IMR-90 (cell line): ENCODE results near the gene CACUL1. TPM values are rescaled to one million over a fixed set of nuclear protein-coding genes. Genes with fewer than 3 reads are reported as not detected.

ENCODE experiments used
- ATAC-seq: fragments of 200-7000 bp; cut with Tn5 transposase; 2 replicates; pipeline ENCODE4 v1.9.1; 2020; ENCODE audit warnings: low read depth, mild to moderate bottlenecking, moderate library complexity
- BruUV-seq: library from RNA; stranded (reverse); fragments of 400-500 nt; replicated peaks from 2 replicates; lab custom pipeline; 2021; lab: Mats Ljungman, UMichigan
- CTCF ChIA-PET: fragments of 300-600 bp; formaldehyde crosslinking; extraction: SDS; loops from one replicate; lab custom pipeline; 2021; ENCODE audit warnings: antibody characterized with exemption; lab: Yijun Ruan, JAX
- POLR2A ChIA-PET: fragments of 300-600 bp; sonication (Branson Sonifier 250); formaldehyde crosslinking; loops from one replicate; lab custom pipeline; 2022; ENCODE audit warnings: antibody characterized with exemption; ENCODE audit not compliant: unreplicated experiment; lab: Charles Lee
- DNase-seq: peaks from one replicate; pipeline ENCODE4 v3.0.0; 2013
- H2AFZ ChIP-seq: replicated peaks from 2 replicates; pipeline ENCODE3; 2013; ENCODE audit warnings: low read length, mild to moderate bottlenecking; ENCODE audit not compliant: poor library complexity
- H2AK5ac ChIP-seq: 2 replicates; pipeline ENCODE4 v1.6.1; 2013; ENCODE audit warnings: low read depth, low read length, inconsistent platforms
- H2AK9ac ChIP-seq: replicated peaks from 2 replicates; pipeline ENCODE3; 2013; ENCODE audit warnings: mild to moderate bottlenecking, low read depth, low read length, moderate library complexity; ENCODE audit not compliant: poor library complexity
- H2BK120ac ChIP-seq: 2 replicates; pipeline ENCODE4 v1.6.1; 2013; ENCODE audit warnings: low read depth, low read length, inconsistent platforms
- H2BK15ac ChIP-seq: 3 replicates; pipeline ENCODE4 v1.6.1; 2013; ENCODE audit warnings: low read depth, low read length, inconsistent platforms
- H2BK20ac ChIP-seq: 2 replicates; pipeline ENCODE4 v1.6.1; 2013; ENCODE audit warnings: low read depth, mild to moderate bottlenecking, inconsistent platforms, low read length, moderate library complexity
- H2BK5ac ChIP-seq: 2 replicates; pipeline ENCODE4 v1.6.1; 2013; ENCODE audit warnings: mild to moderate bottlenecking, low read depth, low read length, inconsistent platforms; ENCODE audit not compliant: poor library complexity, severe bottlenecking
- H3K14ac ChIP-seq: replicated peaks from 2 replicates; pipeline ENCODE4 v1.6.1; 2013; ENCODE audit warnings: low read depth, low read length, inconsistent platforms
- H3K18ac ChIP-seq: 2 replicates; pipeline ENCODE4 v1.6.1; 2013; ENCODE audit warnings: low read depth, low read length, control low read depth
- H3K23ac ChIP-seq: 2 replicates; pipeline ENCODE4 v1.6.1; 2013; ENCODE audit warnings: low read depth, low read length, inconsistent platforms
- H3K27ac ChIP-seq: 2 replicates; pipeline ENCODE4 v1.5.1; 2013; ENCODE audit warnings: mild to moderate bottlenecking, control low read depth, low read length; ENCODE audit not compliant: insufficient read depth
- H3K27me3 ChIP-seq: 2 replicates; pipeline ENCODE4 v1.6.1; 2013; ENCODE audit warnings: low read length; ENCODE audit not compliant: control insufficient read depth, insufficient read depth
- H3K36me3 ChIP-seq: 2 replicates; pipeline ENCODE4 v1.6.1; 2013; ENCODE audit warnings: low read length, mixed read lengths; ENCODE audit not compliant: control insufficient read depth, insufficient read depth
- H3K4ac ChIP-seq: 2 replicates; pipeline ENCODE4 v1.6.1; 2013; ENCODE audit warnings: low read depth, low read length, inconsistent platforms
- H3K4me1 ChIP-seq: 2 replicates; pipeline ENCODE4 v1.6.1; 2013; ENCODE audit warnings: low read length, mixed read lengths; ENCODE audit not compliant: control insufficient read depth, insufficient read depth
- H3K4me2 ChIP-seq: 2 replicates; pipeline ENCODE4 v1.6.1; 2013; ENCODE audit warnings: low read depth, mild to moderate bottlenecking, control low read depth, low read length, moderate library complexity
- H3K4me3 ChIP-seq: 2 replicates; pipeline ENCODE4 v1.5.1; 2013; ENCODE audit warnings: low read depth, mild to moderate bottlenecking, control low read depth, low read length, moderate library complexity; ENCODE audit not compliant: insufficient read depth
- H3K56ac ChIP-seq: 2 replicates; pipeline ENCODE4 v1.6.1; 2013; ENCODE audit warnings: low read length, inconsistent platforms; ENCODE audit not compliant: insufficient read depth; ENCODE audit errors: extremely low read depth
- H3K79me1 ChIP-seq, 2 experiments: 2 replicates each; pipeline ENCODE4 v1.6.1; 2013; ENCODE audit warnings: low read length in 2 of 2, inconsistent platforms in 1 of 2, low read depth in 1 of 2
- H3K9ac ChIP-seq: 2 replicates; pipeline ENCODE4 v1.6.1; 2013; ENCODE audit warnings: low read depth, low read length, control low read depth
- H3K9me1 ChIP-seq: 2 replicates; pipeline ENCODE4 v1.6.1; 2013; ENCODE audit warnings: low read length, inconsistent platforms; ENCODE audit not compliant: insufficient read depth
- H3K9me3 ChIP-seq: 2 replicates; pipeline ENCODE4 v1.6.1; 2013; ENCODE audit warnings: low read length; ENCODE audit not compliant: control insufficient read depth, insufficient read depth
- H4K20me1 ChIP-seq: 2 replicates; pipeline ENCODE4 v1.6.1; 2013; ENCODE audit warnings: low read length, inconsistent platforms; ENCODE audit not compliant: insufficient read depth
- H4K5ac ChIP-seq: 2 replicates; pipeline ENCODE4 v1.6.1; 2013; ENCODE audit warnings: mild to moderate bottlenecking, low read depth, low read length, control low read depth
- H4K8ac ChIP-seq, 2 experiments: 2 replicates each; pipeline ENCODE4 v1.6.1; 2013; ENCODE audit warnings: low read depth in 2 of 2, low read length in 2 of 2, control low read depth in 1 of 2, inconsistent platforms in 1 of 2
- H4K91ac ChIP-seq: 2 replicates; pipeline ENCODE4 v1.6.1; 2013; ENCODE audit warnings: low read depth, low read length, inconsistent platforms; ENCODE audit not compliant: insufficient read depth
- CEBPB ChIP-seq: IDR thresholded peaks from 2 replicates; pipeline ENCODE4 v1.6.1; 2012; ENCODE audit warnings: low read depth, low read length, improper control_type of control experiment
- SMC3 ChIP-seq: fragments of 150-350 bp; IDR thresholded peaks from 2 replicates; pipeline ENCODE4 v1.6.1; 2016; ENCODE audit warnings: low read depth, mild to moderate bottlenecking, antibody characterized with exemption, low read length, moderate library complexity
- WGBS, 2 experiments: methylation state at CpG; one replicate each; pipeline versions ENCODE4 v1.1.5 to v1.1.7; 2013; ENCODE audit warnings: missing lambda C conversion rate in 2 of 2; ENCODE audit not compliant: insufficient read length in 1 of 2; ENCODE audit errors: extremely low coverage in 2 of 2; 5-methylcytosine and 5-hydroxymethylcytosine counted together
- dilution Hi-C: fragments of 300-500 bp; cut with HindIII; formaldehyde crosslinking; loops from one replicate; pipeline ENCODE4 v1.14.3; 2018; ENCODE audit warnings: low sequenced_read_pairs; ENCODE audit not compliant: unreplicated experiment
- in situ Hi-C: fragments of 300-500 bp; cut with MboI; formaldehyde crosslinking; loops from 3 replicates; pipeline ENCODE4 v1.14.3; 2019; ENCODE audit warnings: low sequenced_read_pairs, inconsistent platforms, mixed read lengths
- intact Hi-C: fragments of 100-400 bp; cut with micrococcal nuclease; formaldehyde crosslinking; loops from 2 replicates; pipeline ENCODE4 v1.10.0; 2022
- polyA plus RNA-seq, 3 experiments: library from polyadenylated mRNA; depleted of rRNA; stranded (reverse); fragments of >200 nt; gene quantifications; 2 replicates each; pipeline ENCODE4 v1.2.3, GENCODE V29; 2012; ENCODE audit warnings: low replicate concordance in 1 of 3
- total RNA-seq: library from RNA; depleted of rRNA; stranded (reverse); fragments of >200 nt; gene quantifications from 2 replicates; pipeline ENCODE4 v1.2.3, GENCODE V29; 2012

Gene CACUL1
- total and polyA plus RNA-seq, 2 of the 4 experiments (the other 2 are of a cell fraction): 5.3 to 23.5 TPM

DNA sequence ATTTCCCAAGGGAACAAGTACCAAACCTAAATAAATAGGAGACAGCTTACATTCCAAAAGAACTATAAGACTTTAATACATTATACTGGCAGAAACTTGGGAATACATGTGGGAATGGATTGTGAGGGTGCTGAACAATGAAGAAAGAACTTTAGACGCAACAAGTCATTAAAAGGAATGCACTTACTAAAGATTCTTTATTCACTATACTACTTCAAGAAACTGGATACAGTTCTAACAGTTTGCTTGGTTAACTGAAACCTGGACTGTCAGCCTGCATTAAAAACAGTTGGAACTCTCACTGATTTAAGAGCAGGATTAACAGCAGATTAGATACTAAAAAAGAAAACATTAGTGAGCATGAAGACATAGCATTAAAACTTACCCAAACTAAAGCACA, 12.0 kb downstream of the CACUL1 start:
- no peaks in the 10 kb centered on the region for H3K9me3 ChIP-seq
- TF ChIP-seq CEBPB: 0 out of 2 replicates have a peak, but pooled peaks have one; percentile 13
- no peak for TF ChIP-seq SMC3
- no TSS peak for BruUV-seq
- no peak overlapping the region for H3K56ac ChIP-seq
- ChIA-PET CTCF (interaction anchor here (0.6 kb wide), 1 partner anchor 43 kb away, joined by 3 read pairs; no protein-coding TSS in a partner anchor), POLR2A (no interaction called here)
- H2AK9ac ChIP-seq: no peak overlapping the region
- no peak overlapping the region for H3K27ac ChIP-seq
- no peaks in the 10 kb centered on the region for H3K27me3 ChIP-seq
- no peak overlapping the region for H4K91ac ChIP-seq
- in situ Hi-C loops (loop anchor here (25.0 kb wide), 1 partner anchor 445 kb away; the partner anchor contains the start of gene PRDX3), dilution Hi-C loops (no loop called here), intact Hi-C loops (loop anchor here (10.0 kb wide), 1 partner anchor 698 kb away; the partner anchor contains the start of gene RAB11FIP2)
- H2AFZ ChIP-seq: no peak overlapping the region
- H4K8ac ChIP-seq: no peak overlapping the region
- WGBS, 2 experiments: no CpG with 5 or more reads among the region's 1 CpG
- no peak overlapping the region for H3K23ac ChIP-seq
- no peak overlapping the region for H2BK120ac ChIP-seq
- H3K4ac ChIP-seq: no peak overlapping the region
- peak overlapping the region; percentile 36; the same call in 1 of the 2 replicates for H3K4me2 ChIP-seq
- no peak overlapping the region for H2BK15ac ChIP-seq
- H3K36me3 ChIP-seq: no peaks in the 10 kb centered on the region
- peaks cover 5 to 53% of the 10 kb centered on the region in 2 experiments for H3K79me1 ChIP-seq
- no peak overlapping the region for H3K18ac ChIP-seq
- DNase-seq: peak; percentile 86
- no peak overlapping the region for H2BK20ac ChIP-seq
- no peak overlapping the region; the same call in 1 of the 2 replicates for H3K9ac ChIP-seq
- no peak overlapping the region for H3K4me3 ChIP-seq
- no peak overlapping the region for H2BK5ac ChIP-seq
- H3K14ac ChIP-seq: no peak overlapping the region
- peaks cover 2% of the 10 kb centered on the region; the same call in 1 of the 2 replicates for H3K9me1 ChIP-seq
- H4K20me1 ChIP-seq: peaks cover 47% of the 10 kb centered on the region
- no peak overlapping the region for H2AK5ac ChIP-seq
- H4K5ac ChIP-seq: no peak overlapping the region
- peaks cover 10% of the 10 kb centered on the region for H3K4me1 ChIP-seq
- peak; percentile 74 for ATAC-seq
